HepG2 (cell line): ENCODE results near the gene CCDC177. TPM values are rescaled to one million over a fixed set of nuclear protein-coding genes. Genes with fewer than 3 reads are reported as not detected.

ENCODE experiments used
- ATF7-NPFF ChIP-seq: sonication (generic); formaldehyde crosslinking; IDR thresholded peaks from 2 replicates; pipeline ENCODE4 v1.8.1; 2023; ENCODE audit warnings: mild to moderate bottlenecking, low read depth, missing genetic modification reagents, moderate library complexity
- BRD4 ChIP-seq: sonication (generic); formaldehyde crosslinking; IDR thresholded peaks from 2 replicates; pipeline ENCODE4 v1.4.0; 2020; ENCODE audit warnings: missing genetic modification reagents
- CEBPG ChIP-seq: IDR thresholded peaks from 2 replicates; pipeline ENCODE4 v1.6.1; 2016
- DNMT1 ChIP-seq: sonication (generic); formaldehyde crosslinking; IDR thresholded peaks from 2 replicates; pipeline ENCODE4 v1.5.1; 2020; ENCODE audit warnings: mild to moderate bottlenecking, missing genetic modification reagents
- HNRNPK ChIP-seq: fragments of 200-400 bp; formaldehyde crosslinking; IDR thresholded peaks from 2 replicates; pipeline ENCODE4 v1.6.1; 2018; ENCODE audit warnings: low read length, low read depth, moderate library complexity, mild to moderate bottlenecking; ENCODE audit not compliant: poor library complexity, severe bottlenecking
- HNRNPLL ChIP-seq: fragments of 200-400 bp; formaldehyde crosslinking; IDR thresholded peaks from 2 replicates; pipeline ENCODE4 v1.6.1; 2017; ENCODE audit warnings: mild to moderate bottlenecking, low read depth, low read length; ENCODE audit not compliant: poor library complexity, severe bottlenecking
- KLF12 ChIP-seq: sonication (generic); formaldehyde crosslinking; IDR thresholded peaks from 2 replicates; pipeline ENCODE4 v1.4.0; 2020; ENCODE audit warnings: missing genetic modification reagents, borderline replicate concordance
- MEIS2 ChIP-seq: sonication (generic); formaldehyde crosslinking; IDR thresholded peaks from 2 replicates; pipeline ENCODE4 v1.9.0; 2021; ENCODE audit warnings: mild to moderate bottlenecking, missing genetic modification reagents
- PRMT3 ChIP-seq: sonication (generic); formaldehyde crosslinking; IDR thresholded peaks from 2 replicates; pipeline ENCODE4 v1.8.1; 2022; ENCODE audit warnings: low read depth, mild to moderate bottlenecking, moderate library complexity, missing genetic modification reagents, borderline replicate concordance
- SAP130 ChIP-seq: IDR thresholded peaks from 2 replicates; pipeline ENCODE4 v1.6.1; 2016; ENCODE audit warnings: low read depth
- SP2 ChIP-seq: sonication (generic); formaldehyde crosslinking; IDR thresholded peaks from 2 replicates; pipeline ENCODE4 v1.5.1; 2020; ENCODE audit warnings: mild to moderate bottlenecking, missing genetic modification reagents
- ZNF124 ChIP-seq: sonication (generic); formaldehyde crosslinking; IDR thresholded peaks from 2 replicates; pipeline ENCODE4 v1.4.0; 2020; ENCODE audit warnings: missing genetic modification reagents
- ZNF263 ChIP-seq: sonication (generic); formaldehyde crosslinking; IDR thresholded peaks from 2 replicates; pipeline ENCODE4 v1.4.0; 2020; ENCODE audit warnings: missing genetic modification reagents
- ZNF350 ChIP-seq: sonication (generic); formaldehyde crosslinking; IDR thresholded peaks from 2 replicates; pipeline ENCODE4 v1.4.0; 2020; ENCODE audit warnings: mild to moderate bottlenecking, low read depth, missing genetic modification reagents, borderline replicate concordance
- ZNF563 ChIP-seq: sonication (generic); formaldehyde crosslinking; IDR thresholded peaks from 2 replicates; pipeline ENCODE4 v1.8.0; 2022; ENCODE audit warnings: mild to moderate bottlenecking, moderate library complexity, missing genetic modification reagents
- ZNF607 ChIP-seq: sonication (generic); formaldehyde crosslinking; IDR thresholded peaks from 2 replicates; pipeline ENCODE4 v1.5.1; 2020; ENCODE audit warnings: missing genetic modification reagents, mild to moderate bottlenecking, borderline replicate concordance
- polyA plus RNA-seq, 8 experiments: library from polyadenylated mRNA; depleted of rRNA in 3 of 8; stranded (reverse) in 7 of 8; unstranded in 1 of 8; fragments of >200 nt; fragmentation: Illumina TruSeq in 4 of 8; extraction: Trizol in 4 of 8; gene quantifications; 2 replicates each; pipeline versions ENCODE4 v1.2.1 to v1.2.3, GENCODE V29; 2011 to 2016; ENCODE audit warnings: low read depth in 4 of 8, missing spikeins in 1 of 8, mixed read lengths in 1 of 8; ENCODE audit not compliant: insufficient read depth in 1 of 8
- total RNA-seq, 5 experiments: library from RNA; depleted of rRNA; stranded (reverse); fragments of >200 nt; fragmentation: Illumina TruSeq; extraction: Trizol; gene quantifications; 2 replicates each; pipeline ENCODE4 v1.2.3, GENCODE V29; 2016; ENCODE audit warnings: low read depth in 1 of 5
- TF ChIP-seq, protein P1 (sequence below): sonication (generic); formaldehyde crosslinking; IDR thresholded peaks from 2 replicates; pipeline ENCODE4 v1.8.1; 2023; ENCODE audit warnings: mild to moderate bottlenecking, inconsistent platforms, moderate library complexity, missing genetic modification reagents, borderline replicate concordance
- TF ChIP-seq, protein P2 (sequence below): sonication (generic); formaldehyde crosslinking; IDR thresholded peaks from 2 replicates; pipeline ENCODE4 v1.4.0; 2020; ENCODE audit warnings: mild to moderate bottlenecking, missing genetic modification reagents
- TF ChIP-seq, protein P3 (sequence below): sonication (generic); formaldehyde crosslinking; IDR thresholded peaks from 2 replicates; pipeline ENCODE4 v1.4.0; 2020; ENCODE audit warnings: missing genetic modification reagents
- TF ChIP-seq, protein P4 (sequence below): sonication (generic); formaldehyde crosslinking; IDR thresholded peaks from 2 replicates; pipeline ENCODE4 v1.8.1; 2023; ENCODE audit warnings: mild to moderate bottlenecking, missing genetic modification reagents, borderline replicate concordance
- TF ChIP-seq, protein P5 (sequence below): sonication (generic); formaldehyde crosslinking; IDR thresholded peaks from 2 replicates; pipeline ENCODE4 v1.8.0; 2022; ENCODE audit warnings: low read depth, missing genetic modification reagents
- TF ChIP-seq, protein P6 (sequence below): sonication (generic); formaldehyde crosslinking; IDR thresholded peaks from 2 replicates; pipeline ENCODE4 v1.4.0; 2020; ENCODE audit warnings: missing genetic modification reagents

The CCDC177 gene
- total and polyA plus RNA-seq, 2 of the 13 experiments (the other 11 are each of a cell fraction or from before 2014, with no cell fraction given), result not detected

DNA sequence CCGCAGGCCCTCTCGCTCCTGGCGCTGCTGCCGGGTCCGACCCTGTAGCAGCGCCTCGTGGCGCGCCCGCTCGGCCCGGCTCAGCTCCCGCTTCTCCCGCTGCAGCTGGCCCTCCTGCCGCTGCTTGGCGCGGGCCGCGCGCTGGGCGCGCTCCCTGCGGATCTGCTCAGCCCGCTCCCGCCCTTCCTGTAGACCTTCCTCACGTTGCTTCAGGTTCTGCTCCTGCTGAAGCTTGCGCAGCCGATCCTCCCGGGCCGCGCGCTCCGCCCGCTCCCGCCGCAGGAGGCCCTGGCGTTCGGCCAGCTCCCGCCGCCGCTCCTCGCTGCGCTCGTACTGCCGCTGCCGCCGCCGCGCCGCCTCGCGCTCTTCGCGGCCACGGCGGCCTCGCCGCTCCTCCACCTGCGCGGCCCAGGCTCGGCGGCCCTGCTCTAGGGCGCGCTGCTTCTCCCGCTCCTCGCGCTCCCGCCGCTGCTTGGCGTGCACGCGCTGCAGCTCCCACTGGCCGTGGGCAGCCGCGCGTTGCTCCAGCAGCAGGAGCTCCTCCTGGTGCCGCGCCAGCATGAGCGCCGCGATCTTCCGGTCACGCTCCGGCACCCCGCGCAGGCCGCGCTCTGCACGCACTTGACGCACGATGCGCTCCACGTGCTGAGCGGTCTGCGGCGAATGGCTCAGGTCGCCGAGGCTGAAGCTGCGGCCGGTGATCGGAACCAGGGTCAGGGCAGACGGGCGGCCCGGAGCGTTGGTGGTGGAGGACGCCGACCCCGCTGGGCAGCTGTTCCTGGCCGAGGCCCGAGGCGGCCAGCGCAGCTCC, 2.4 kb downstream of the CCDC177 start (continued):
- no peak for TF ChIP-seq ZNF350 (CRISPR knock-in tag)
- 0 out of 2 replicates have a peak, but pooled peaks have one; percentile 35 for TF ChIP-seq PRMT3 (CRISPR knock-in tag)
- TF ChIP-seq, protein P1, sequence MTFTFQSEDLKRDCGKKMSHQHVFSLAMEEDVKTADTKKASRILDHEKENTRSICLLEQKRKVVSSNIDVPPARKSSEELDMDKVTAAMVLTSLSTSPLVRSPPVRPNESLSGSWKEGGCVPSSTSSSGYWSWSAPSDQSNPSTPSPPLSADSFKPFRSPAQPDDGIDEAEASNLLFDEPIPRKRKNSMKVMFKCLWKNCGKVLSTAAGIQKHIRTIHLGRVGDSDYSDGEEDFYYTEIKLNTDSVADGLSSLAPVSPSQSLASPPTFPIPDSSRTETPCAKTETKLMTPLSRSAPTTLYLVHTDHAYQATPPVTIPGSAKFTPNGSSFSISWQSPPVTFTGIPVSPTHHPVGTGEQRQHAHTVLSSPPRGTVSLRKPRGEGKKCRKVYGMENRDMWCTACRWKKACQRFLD, result no peak
- 0 out of 2 replicates have a peak, but pooled peaks have one; percentile 14 for TF ChIP-seq MEIS2 (CRISPR knock-in tag)
- TF ChIP-seq, protein P2, sequence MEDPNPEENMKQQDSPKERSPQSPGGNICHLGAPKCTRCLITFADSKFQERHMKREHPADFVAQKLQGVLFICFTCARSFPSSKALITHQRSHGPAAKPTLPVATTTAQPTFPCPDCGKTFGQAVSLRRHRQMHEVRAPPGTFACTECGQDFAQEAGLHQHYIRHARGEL, result 0 out of 2 replicates have a peak, but pooled peaks have one; percentile 32
- TF ChIP-seq CEBPG (CRISPR knock-in tag), result no peak
- TF ChIP-seq, protein P3, sequence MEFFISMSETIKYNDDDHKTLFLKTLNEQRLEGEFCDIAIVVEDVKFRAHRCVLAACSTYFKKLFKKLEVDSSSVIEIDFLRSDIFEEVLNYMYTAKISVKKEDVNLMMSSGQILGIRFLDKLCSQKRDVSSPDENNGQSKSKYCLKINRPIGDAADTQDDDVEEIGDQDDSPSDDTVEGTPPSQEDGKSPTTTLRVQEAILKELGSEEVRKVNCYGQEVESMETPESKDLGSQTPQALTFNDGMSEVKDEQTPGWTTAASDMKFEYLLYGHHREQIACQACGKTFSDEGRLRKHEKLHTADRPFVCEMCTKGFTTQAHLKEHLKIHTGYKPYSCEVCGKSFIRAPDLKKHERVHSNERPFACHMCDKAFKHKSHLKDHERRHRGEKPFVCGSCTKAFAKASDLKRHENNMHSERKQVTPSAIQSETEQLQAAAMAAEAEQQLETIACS (CRISPR knock-in tag), result peak; percentile 78
- TF ChIP-seq, protein P4, sequence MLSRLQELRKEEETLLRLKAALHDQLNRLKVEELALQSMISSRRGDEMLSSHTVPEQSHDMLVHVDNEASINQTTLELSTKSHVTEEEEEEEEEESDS (CRISPR knock-in tag), result no peak
- TF ChIP-seq, protein P5, sequence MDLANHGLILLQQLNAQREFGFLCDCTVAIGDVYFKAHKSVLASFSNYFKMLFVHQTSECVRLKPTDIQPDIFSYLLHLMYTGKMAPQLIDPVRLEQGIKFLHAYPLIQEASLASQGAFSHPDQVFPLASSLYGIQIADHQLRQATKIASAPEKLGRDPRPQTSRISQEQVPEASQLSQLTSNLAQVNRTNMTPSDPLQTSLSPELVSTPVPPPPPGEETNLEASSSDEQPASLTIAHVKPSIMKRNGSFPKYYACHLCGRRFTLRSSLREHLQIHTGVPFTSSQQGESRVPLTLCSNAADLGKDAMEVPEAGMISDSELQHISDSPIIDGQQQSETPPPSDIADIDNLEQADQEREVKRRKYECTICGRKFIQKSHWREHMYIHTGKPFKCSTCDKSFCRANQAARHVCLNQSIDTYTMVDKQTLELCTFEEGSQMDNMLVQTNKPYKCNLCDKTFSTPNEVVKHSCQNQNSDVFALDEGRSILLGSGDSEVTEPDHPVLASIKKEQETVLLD (CRISPR knock-in tag), result peak; percentile 43; the same call in 1 of the 2 replicates
- TF ChIP-seq, protein P6, sequence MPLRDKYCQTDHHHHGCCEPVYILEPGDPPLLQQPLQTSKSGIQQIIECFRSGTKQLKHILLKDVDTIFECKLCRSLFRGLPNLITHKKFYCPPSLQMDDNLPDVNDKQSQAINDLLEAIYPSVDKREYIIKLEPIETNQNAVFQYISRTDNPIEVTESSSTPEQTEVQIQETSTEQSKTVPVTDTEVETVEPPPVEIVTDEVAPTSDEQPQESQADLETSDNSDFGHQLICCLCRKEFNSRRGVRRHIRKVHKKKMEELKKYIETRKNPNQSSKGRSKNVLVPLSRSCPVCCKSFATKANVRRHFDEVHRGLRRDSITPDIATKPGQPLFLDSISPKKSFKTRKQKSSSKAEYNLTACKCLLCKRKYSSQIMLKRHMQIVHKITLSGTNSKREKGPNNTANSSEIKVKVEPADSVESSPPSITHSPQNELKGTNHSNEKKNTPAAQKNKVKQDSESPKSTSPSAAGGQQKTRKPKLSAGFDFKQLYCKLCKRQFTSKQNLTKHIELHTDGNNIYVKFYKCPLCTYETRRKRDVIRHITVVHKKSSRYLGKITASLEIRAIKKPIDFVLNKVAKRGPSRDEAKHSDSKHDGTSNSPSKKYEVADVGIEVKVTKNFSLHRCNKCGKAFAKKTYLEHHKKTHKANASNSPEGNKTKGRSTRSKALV, result peak; percentile 68
- peak; percentile 90 for TF ChIP-seq HNRNPLL
- no peak for TF ChIP-seq ZNF607 (CRISPR knock-in tag)
- 0 out of 2 replicates have a peak, but pooled peaks have one; percentile 46 for TF ChIP-seq BRD4 (CRISPR knock-in tag)
- TF ChIP-seq ATF7-NPFF (CRISPR knock-in tag), result peak; percentile 19; the same call in 1 of the 2 replicates
- 0 out of 2 replicates have a peak, but pooled peaks have one; percentile 66 for TF ChIP-seq DNMT1
- 0 out of 2 replicates have a peak, but pooled peaks have one; percentile 66 for TF ChIP-seq ZNF563 (CRISPR knock-in tag)
- TF ChIP-seq ZNF124 (CRISPR knock-in tag), result no peak
- TF ChIP-seq HNRNPK, result no peak
- no peak for TF ChIP-seq SAP130 (CRISPR knock-in tag)
- no peak for TF ChIP-seq KLF12 (CRISPR knock-in tag)
- TF ChIP-seq ZNF263, result peak; percentile 58; the same call in 1 of the 2 replicates
- TF ChIP-seq SP2 (CRISPR knock-in tag), result no peak
